ENCODE data around the gene HEXIM2.

DNA sequence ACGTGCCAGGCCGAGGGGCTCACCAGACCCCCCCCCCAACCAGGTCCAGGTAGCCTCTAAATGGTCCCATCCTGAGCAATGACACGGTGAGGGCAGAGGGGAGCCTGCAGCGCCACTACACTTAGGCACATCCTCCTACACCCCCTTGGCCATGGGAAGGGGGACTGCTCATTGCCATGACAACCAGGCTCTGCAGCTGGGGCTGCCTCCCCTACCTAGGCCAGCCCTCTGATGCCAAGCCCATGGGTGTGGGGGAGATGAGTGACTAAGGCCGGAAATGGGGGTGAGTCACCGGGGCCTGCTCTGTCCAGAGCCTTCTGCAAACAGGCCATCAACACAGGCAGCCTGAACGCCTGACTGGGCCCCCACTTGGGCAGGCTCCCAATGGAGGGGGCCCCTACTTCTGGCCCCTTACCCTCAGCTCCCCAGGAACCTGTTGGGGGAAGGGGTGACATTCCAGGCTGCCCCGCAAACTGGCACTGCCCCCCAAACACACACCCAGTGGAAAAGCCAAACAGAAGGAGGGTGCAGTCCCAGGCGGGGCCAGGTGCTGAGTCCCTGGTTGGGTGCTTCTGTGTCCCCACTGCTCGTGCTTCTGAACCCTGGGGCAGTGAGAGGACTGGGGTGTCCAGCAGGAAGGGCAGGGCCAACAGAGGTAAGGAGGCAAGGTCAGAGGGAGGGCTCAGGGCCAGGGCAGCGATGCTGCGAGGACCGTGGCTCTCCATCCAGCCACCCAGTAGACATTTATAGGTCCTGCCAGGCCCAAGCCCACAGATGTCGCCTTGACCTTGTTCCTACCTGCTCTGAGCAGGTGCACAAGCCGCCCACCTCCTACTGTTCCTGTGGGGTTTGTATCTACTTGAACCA lies 37.5 kb upstream of the HEXIM2 start:
- TF ChIP-seq POLR2AphosphoS5 (IDR thresholded peaks at IDR 0.05) = no peak
- TF ChIP-seq POLR2A (IDR thresholded peaks at IDR 0.05) = no peak
- no peak for TF ChIP-seq CTCF (IDR thresholded peaks at IDR 0.05)
